NT2/D1 (cell line): ENCODE measurements around the gene FADD.

ENCODE experiments used
- SUZ12 ChIP-seq: IDR thresholded peaks from 2 replicates; pipeline ENCODE4 v1.6.1; 2011; ENCODE audit not compliant: insufficient read length, insufficient read depth; ENCODE audit errors: extremely low read depth
- YY1 ChIP-seq: IDR thresholded peaks from 2 replicates; pipeline ENCODE4 v1.6.1; 2011; ENCODE audit not compliant: insufficient read length, insufficient read depth
- ZNF274 ChIP-seq: IDR thresholded peaks from 2 replicates; pipeline ENCODE4 v1.6.1; 2011; ENCODE audit warnings: mild to moderate bottlenecking, low read depth, low read length

DNA sequence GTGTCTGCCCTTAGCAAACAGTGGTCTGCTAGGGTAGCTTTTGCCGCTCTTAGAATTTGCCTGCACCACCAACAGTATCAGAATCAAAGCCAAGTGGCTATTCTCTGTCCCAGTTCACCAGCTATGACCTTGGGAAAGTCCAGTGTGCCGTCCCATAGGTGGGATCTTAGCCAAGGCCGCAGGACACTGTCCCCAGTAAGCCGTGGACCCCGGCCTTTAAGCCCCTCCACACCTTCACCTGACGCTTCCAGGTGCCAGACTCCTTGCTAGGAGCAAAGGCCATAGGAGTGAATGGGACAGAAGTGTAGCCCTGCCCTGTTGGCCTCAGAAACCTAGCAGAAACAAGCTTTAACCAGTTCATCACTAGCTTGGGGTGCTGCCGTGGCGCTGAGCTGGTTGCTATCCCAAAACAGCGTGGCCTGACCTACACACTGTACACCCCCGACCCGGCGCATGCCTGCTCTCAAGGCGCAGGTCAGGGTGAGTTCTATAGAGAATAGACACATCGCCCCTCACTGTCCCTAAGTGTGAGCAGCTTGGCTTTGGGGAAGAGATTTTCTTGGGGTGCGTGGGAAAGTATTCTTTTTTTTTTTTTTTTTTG is 4.5 kb downstream of the FADD start:
- TF ChIP-seq ZNF274: no peak
- TF ChIP-seq YY1: no peak
- no peak for TF ChIP-seq SUZ12
